ENCODE results near the gene TMPRSS11A.

GRCh38 chr4:67891645-67892044, 71.6 kb downstream of the TMPRSS11A start:
- no peak for TF ChIP-seq MAX (IDR thresholded peaks at IDR 0.05)
- TF ChIP-seq CTCF (IDR thresholded peaks at IDR 0.05) = no peak
- TF ChIP-seq EP300 (IDR thresholded peaks at IDR 0.05) = no peak
- no peak for TF ChIP-seq RARB (CRISPR knock-in tag; IDR thresholded peaks at IDR 0.05)
- no peak for TF ChIP-seq PBX3 (IDR thresholded peaks at IDR 0.05)
- TF ChIP-seq SMC3 (IDR thresholded peaks at IDR 0.05) = no peak

All from A549 (cell line).